Occipital lobe (tissue), 2 donors: ENCODE data around the gene VWA5B1. TPM values are rescaled to one million over a fixed set of nuclear protein-coding genes. Genes with fewer than 3 reads are reported as not detected.
A peak's percentile ranks its signal among the peaks of the same experiment; 100 is the strongest.

Experiments
- DNase-seq: peaks from one replicate; lab custom pipeline; 2025; lab: John Stamatoyannopoulos, UW
- total RNA-seq: library from RNA; depleted of rRNA; stranded (reverse); fragments of >200 nt; gene quantifications from one replicate; pipeline ENCODE4 v1.2.3, GENCODE V29; 2014

VWA5B1 gene
- total RNA-seq, 1 donor from 2014 or later, result 0.16 TPM

- DNase-seq, result peak; percentile 65
These were observed 95.8 kb downstream of the VWA5B1 start for GRCh38 chr1:20386323-20387081.

DNA sequence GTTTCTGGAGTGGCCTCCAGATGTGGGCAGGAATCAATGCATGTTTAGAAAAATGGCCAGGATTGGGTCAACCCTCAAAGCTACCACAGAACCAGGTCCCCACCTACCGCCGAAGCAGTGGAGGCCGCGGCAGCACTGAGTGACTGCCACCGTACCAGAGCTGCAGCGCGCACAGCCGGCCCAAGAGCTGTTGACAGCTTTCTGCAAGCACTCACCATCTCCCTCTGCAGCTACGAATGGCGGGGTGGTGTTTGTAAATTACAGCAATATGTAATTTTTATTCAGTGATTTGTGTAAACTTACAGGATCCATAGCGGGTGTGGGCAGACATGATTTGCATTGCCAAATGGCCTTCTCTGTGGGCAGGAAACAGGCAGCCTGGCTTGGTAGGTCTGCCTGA is 98.9 kb downstream of the VWA5B1 start:
- DNase-seq, result no peak

GRCh38 chr1:20390589-20391331 is 100.1 kb downstream of the VWA5B1 start:
- DNase-seq, result no peak

DNA sequence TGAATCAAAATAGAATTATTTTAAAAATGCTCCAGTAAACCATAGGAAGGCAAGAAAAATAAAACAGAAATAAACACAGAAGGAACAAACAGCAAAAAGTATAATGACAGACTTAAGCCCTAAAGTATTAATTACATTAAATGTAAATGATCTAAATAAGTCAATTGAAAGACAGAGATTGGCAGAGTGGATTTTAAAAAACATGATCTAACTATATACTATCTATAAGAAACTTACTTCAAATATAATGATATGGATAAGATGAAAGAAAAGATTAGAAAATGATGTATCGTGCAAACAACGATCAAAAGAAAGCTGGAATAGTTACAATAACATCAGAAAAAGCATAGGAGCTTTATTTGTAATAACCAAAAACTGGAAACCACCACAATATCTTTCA is 104.6 kb downstream of the VWA5B1 start:
- no peak for DNase-seq

GRCh38 chr1:20398744-20399143 is 108.1 kb downstream of the VWA5B1 start:
- DNase-seq, result no peak

- DNase-seq, result no peak
These were observed 108.5 kb downstream of the VWA5B1 start for GRCh38 chr1:20399196-20399595.

- no peak for DNase-seq
These were observed 109.0 kb downstream of the VWA5B1 start for GRCh38 chr1:20399606-20400180.

GRCh38 chr1:20400341-20401177 is 109.9 kb downstream of the VWA5B1 start:
- peak; percentile 40 for DNase-seq

DNA sequence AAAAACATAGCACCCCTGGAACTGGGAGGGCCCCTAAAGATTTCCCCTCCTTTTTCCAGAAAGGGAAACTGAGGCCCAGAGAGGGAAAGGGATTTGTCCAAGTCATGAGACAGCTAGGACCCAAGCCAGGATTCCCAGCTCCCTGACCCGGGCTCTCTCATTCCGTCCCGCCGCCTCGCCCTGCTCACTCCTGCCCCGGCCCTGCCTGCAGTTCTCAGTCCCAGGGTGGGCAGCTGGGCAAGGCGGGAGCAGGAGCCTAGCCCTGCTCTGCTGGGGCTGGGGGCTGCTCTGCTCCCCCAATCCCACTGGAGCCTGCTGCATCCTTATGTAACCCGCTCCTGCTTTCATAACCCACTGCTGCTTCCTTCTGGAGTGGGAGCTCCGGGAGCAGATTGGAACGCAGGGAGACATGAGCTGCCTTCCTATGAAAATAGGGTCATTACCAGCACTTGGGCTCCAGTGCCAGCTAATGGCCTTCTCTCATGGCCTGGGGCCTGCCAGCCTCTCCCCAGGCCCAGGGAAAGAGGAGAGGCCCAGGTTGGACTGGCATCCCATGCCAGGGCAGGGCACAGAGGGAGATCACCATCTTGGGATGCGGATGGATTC is 110.8 kb downstream of the VWA5B1 start:
- DNase-seq, result no peak

GRCh38 chr1:20402585-20403422 is 112.1 kb downstream of the VWA5B1 start:
- no peak for DNase-seq

- no peak for DNase-seq
These were observed 112.9 kb downstream of the VWA5B1 start for GRCh38 chr1:20403423-20404145.

DNA sequence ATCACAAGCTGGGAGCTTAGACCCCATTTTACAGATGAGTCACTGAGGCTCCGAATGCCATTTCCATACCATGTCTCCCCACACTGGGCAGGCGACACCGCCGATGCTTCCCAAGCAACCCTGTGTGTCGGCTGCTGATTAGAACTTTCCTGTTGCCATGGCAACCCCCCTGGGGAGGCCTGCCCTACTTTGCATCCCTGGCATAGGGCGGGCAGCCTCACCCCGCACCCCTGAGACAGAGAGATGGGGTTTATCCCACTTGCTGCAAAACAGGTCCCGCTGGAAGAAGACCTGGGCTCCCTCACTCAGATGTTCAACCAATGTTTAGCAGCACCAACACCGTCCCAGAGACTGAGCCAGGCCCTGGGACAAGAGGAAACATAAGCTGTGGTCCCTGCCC is 113.8 kb downstream of the VWA5B1 start:
- no peak for DNase-seq

Other genes with a start within 250 kb of the VWA5B1 start
- gene PLA2G5, start 220.7 kb upstream of the VWA5B1 start, total RNA-seq, result 0.16 TPM
- not detected for gene PLA2G2D, start 171.3 kb upstream of the VWA5B1 start, total RNA-seq
- not detected for gene PLA2G2F, start 151.6 kb upstream of the VWA5B1 start, total RNA-seq
- 1.6 TPM for gene UBXN10, start 104.8 kb upstream of the VWA5B1 start, total RNA-seq
- gene PLA2G2C, start 104.4 kb upstream of the VWA5B1 start, total RNA-seq, result not detected
- 77.2 TPM for gene CAMK2N1, start 195.3 kb downstream of the VWA5B1 start, total RNA-seq
- gene MUL1, start 217.3 kb downstream of the VWA5B1 start, total RNA-seq, result 17.5 TPM